Measurements from ENCODE around the gene EEFSEC. TPM values are rescaled to one million over a fixed set of nuclear protein-coding genes. Genes with fewer than 3 reads are reported as not detected.

The EEFSEC gene
- total and polyA plus RNA-seq, 2 of the 8 experiments (the other 6 are each of a cell fraction or from before 2014, with no cell fraction given): 13.1 to 19.8 TPM

DNA sequence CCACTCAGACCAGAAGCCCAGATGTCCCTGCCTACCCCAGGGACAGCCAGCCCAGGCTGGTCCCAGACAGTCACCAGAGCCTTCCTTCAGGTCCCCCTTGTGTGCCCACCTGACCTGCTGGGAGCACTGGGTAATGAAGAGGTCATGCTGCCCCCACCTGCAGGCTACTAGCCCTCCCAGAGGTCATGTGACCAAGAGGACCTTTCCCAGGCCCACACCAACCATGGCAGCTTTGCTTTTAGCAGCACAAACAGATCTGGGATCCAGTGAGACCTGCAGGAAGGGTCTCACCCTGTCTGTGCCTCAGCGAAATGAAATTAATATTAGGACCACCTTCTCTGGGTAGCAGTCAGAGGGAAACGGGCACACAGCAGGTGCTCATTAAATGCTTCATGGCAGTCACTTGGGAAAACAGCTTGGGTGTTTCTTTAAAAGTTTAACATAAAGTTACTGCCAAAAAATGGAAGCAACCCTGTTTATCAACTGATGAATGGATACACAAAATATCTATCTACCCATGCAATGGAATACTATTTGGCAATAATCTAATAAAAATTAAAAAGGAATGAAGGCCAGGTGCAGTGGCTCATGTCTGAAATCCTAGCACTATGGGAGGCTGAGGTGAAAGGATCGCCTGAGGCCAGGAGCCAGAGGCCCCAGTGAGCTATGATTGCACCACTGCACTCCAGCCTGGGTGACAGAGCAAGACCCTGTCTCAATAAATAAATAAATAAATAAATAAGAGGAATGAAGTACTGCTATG, 269.7 kb downstream of the EEFSEC start:
- H4K8ac ChIP-seq (ENCODE audit: extremely low read depth, insufficient read depth, low read length): no peak overlapping the region
- no peak overlapping the region for H3K18ac ChIP-seq (ENCODE audit: extremely low read depth, low read length)
- H3K4ac ChIP-seq (replicated peaks; ENCODE audit: insufficient read length, low read depth, low read length): no peak overlapping the region
- H2AK5ac ChIP-seq (ENCODE audit: low read depth, low read length): no peak overlapping the region
- H3K14ac ChIP-seq (ENCODE audit: insufficient read length): no peak overlapping the region
- no peak overlapping the region for H3K23ac ChIP-seq (ENCODE audit: insufficient read length)
- POLR2A ChIA-PET (ENCODE audit: partially characterized antibody): interaction anchor here (1.4 kb wide), 1 partner anchor 9 kb away, joined by 3 read pairs; no protein-coding TSS in a partner anchor
- no peak overlapping the region for H4K5ac ChIP-seq (ENCODE audit: insufficient read length, low read depth, low read length)
- H3K4me2 ChIP-seq (ENCODE audit: insufficient read depth in 1 of 2, low read depth in 2 of 2, low read length in 2 of 2): no peak overlapping the region
- CTCF ChIA-PET (ENCODE audit: partially characterized antibody): interaction anchor here (0.6 to 11.0 kb wide), 14 partner anchors 8 to 181 kb away, joined by 3 to 144 read pairs (median 5); partner anchors contain the start of gene GATA2
- no peak overlapping the region for H4K91ac ChIP-seq (replicated peaks; ENCODE audit: insufficient read length, low read length)
- no peaks in the 10 kb centered on the region for H3K79me1 ChIP-seq (ENCODE audit: low read depth, low read length)
- 82% methylated on average over 3 of the region's 3 CpGs; no CpG with 5 or more reads in 1 of the 2 experiments for WGBS, 2 experiments (ENCODE audit: extremely low coverage in 1 of 2, insufficient coverage in 1 of 2, insufficient read length in 1 of 2, insufficient replicate concordance in 2 of 2, low coverage in 1 of 2, low lambda C conversion rate in 2 of 2, missing lambda C conversion rate in 1 of 2)
- no peak overlapping the region for H3K4me3 ChIP-seq (ENCODE audit: extremely low read depth in 1 of 4, insufficient read depth in 2 of 4, low read depth in 3 of 4, low read length in 4 of 4)
- no peak overlapping the region for H2BK15ac ChIP-seq (ENCODE audit: low read length)
- TF ChIP-seq CHD2 (IDR thresholded peaks at IDR 0.05; ENCODE audit: low read length) (no peak), SP2 (IDR thresholded peaks at IDR 0.05; ENCODE audit: low read length) (no peak)
- FAIRE-seq: no peak
- DNase-seq (ENCODE audit: low read depth in 1 of 2, low spot score in 2 of 2): no peak
- no peak overlapping the region for H2BK120ac ChIP-seq (replicated peaks; ENCODE audit: low read depth, low read length)
- H2AFZ ChIP-seq (ENCODE audit: low read length): no peak overlapping the region
- H3K23me2 ChIP-seq (ENCODE audit: low read depth, low read length): no peaks in the 10 kb centered on the region
- peaks cover 3 to 30% (median 22%) of the 10 kb centered on the region in 4 experiments for H3K27me3 ChIP-seq (replicated peaks in 1 of 4; ENCODE audit: control insufficient read depth in 3 of 4, extremely low read depth in 1 of 4, insufficient read depth in 3 of 4, low read length in 3 of 4)
- H3K9me3 ChIP-seq (ENCODE audit: insufficient read depth in 2 of 2, low read depth in 1 of 2, low read length in 1 of 2): no peaks in the 10 kb centered on the region
- H3K56ac ChIP-seq (replicated peaks; ENCODE audit: insufficient read length, low read depth, low read length): no peak overlapping the region
- H4K20me1 ChIP-seq (replicated peaks in 1 of 2; ENCODE audit: control insufficient read depth in 1 of 2, insufficient read depth in 2 of 2, low read length in 2 of 2): peaks cover 4 to 8% of the 10 kb centered on the region in 2 experiments
- H3K27ac ChIP-seq (ENCODE audit: low read depth, low read length): no peak overlapping the region
- H2BK20ac ChIP-seq (ENCODE audit: low read length): no peak overlapping the region; the same call in 1 of the 2 replicates
- H3K9ac ChIP-seq (replicated peaks in 1 of 4; ENCODE audit: extremely low read depth in 1 of 4, low read depth in 3 of 4, low read length in 3 of 4): no peak overlapping the region
- H3K79me2 ChIP-seq (ENCODE audit: control insufficient read depth in 1 of 2, insufficient read depth in 2 of 2, low read length in 2 of 2): no peaks in the 10 kb centered on the region
- no peak overlapping the region for H2BK12ac ChIP-seq (ENCODE audit: low read depth, low read length)
- no peaks in the 10 kb centered on the region for H3K36me3 ChIP-seq (ENCODE audit: control insufficient read depth in 2 of 4, insufficient read depth in 4 of 4, low read length in 3 of 4)
- H2BK5ac ChIP-seq (ENCODE audit: low read depth, low read length): no peak overlapping the region
- H3K4me1 ChIP-seq (replicated peaks in 1 of 4; ENCODE audit: control insufficient read depth in 3 of 4, insufficient read depth in 4 of 4, low read length in 3 of 4): peaks cover 0 to 8% (median 7%) of the 10 kb centered on the region in 4 experiments; a peak in 5 of 7 replicates
